OCI-LY3 (cell line): ENCODE data around the gene PTCSC3.

Experiments
- EZH2phosphoT487 ChIP-seq: fragments of 200-600 bp; shearing (Covaris generic); IDR thresholded peaks from 2 replicates; pipeline ENCODE4 v1.6.1; 2018; ENCODE audit warnings: antibody characterized with exemption, mixed run types, low read depth
- TF ChIP-seq, protein P1 (sequence below): fragments of 200-600, 300-600 bp; sonication (generic); IDR thresholded peaks from 2 replicates; pipeline ENCODE4 v1.5.1; 2014; ENCODE audit warnings: antibody characterized with exemption, low read length, low read depth

DNA sequence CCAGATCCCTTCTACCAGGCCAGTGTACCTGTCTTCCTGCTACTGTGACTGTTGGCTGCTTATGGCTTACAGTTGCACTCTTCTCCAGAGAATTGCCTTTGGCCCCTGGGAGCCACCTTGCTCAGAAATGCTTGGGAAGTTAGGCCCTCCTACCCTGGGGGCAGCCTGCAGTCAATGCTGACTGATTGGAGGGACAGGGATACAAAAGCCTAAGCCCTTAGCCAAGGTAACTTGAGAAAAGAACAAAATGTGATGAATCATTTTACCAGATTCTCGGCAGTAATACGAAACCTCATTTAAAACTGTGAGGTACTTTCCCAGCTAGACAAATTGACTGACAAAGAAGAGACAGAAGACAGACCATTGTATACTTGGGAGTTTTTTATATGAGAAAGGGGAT, 47.3 kb downstream of the PTCSC3 start:
- TF ChIP-seq, protein P1, sequence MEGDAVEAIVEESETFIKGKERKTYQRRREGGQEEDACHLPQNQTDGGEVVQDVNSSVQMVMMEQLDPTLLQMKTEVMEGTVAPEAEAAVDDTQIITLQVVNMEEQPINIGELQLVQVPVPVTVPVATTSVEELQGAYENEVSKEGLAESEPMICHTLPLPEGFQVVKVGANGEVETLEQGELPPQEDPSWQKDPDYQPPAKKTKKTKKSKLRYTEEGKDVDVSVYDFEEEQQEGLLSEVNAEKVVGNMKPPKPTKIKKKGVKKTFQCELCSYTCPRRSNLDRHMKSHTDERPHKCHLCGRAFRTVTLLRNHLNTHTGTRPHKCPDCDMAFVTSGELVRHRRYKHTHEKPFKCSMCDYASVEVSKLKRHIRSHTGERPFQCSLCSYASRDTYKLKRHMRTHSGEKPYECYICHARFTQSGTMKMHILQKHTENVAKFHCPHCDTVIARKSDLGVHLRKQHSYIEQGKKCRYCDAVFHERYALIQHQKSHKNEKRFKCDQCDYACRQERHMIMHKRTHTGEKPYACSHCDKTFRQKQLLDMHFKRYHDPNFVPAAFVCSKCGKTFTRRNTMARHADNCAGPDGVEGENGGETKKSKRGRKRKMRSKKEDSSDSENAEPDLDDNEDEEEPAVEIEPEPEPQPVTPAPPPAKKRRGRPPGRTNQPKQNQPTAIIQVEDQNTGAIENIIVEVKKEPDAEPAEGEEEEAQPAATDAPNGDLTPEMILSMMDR: no peak
- TF ChIP-seq EZH2phosphoT487: no peak
